Esophagus mucosa (tissue), 1 donor: Measurements from ENCODE around the gene SERPINB12. TPM values are rescaled to one million over a fixed set of nuclear protein-coding genes. Genes with fewer than 3 reads are reported as not detected.
A peak's percentile ranks its signal among the peaks of the same experiment; 100 is the strongest.

Source experiments
- ATAC-seq: fragments of 200-7000 bp; cut with Tn5 transposase; one replicate; pipeline ENCODE4 v1.9.1; 2020
- total RNA-seq: library from RNA; stranded (reverse); gene quantifications from one replicate; pipeline ENCODE4 v1.2.4, GENCODE V29; 2023
- donor health status: DM: yes; HTN: yes; CAD: no.

The SERPINB12 gene
- total RNA-seq, 1 donor from 2014 or later = 0.60 TPM

- peak; percentile 69 for ATAC-seq
These were observed 61.6 kb downstream of the SERPINB12 start for GRCh38 chr18:63603772-63604171.

- ATAC-seq = peak; percentile 93
These were observed 62.8 kb downstream of the SERPINB12 start for GRCh38 chr18:63604791-63605567.

GRCh38 chr18:63606526-63606925 is 64.4 kb downstream of the SERPINB12 start:
- ATAC-seq = no peak

GRCh38 chr18:63613420-63613819 is 71.3 kb downstream of the SERPINB12 start:
- peak; percentile 72 for ATAC-seq

GRCh38 chr18:63617049-63617914 is 75.1 kb downstream of the SERPINB12 start:
- no peak for ATAC-seq

GRCh38 chr18:63617915-63618234 is 75.7 kb downstream of the SERPINB12 start:
- ATAC-seq = no peak

Other genes with a start within 250 kb of the SERPINB12 start
- gene BCL2, start 222.6 kb upstream of the SERPINB12 start, total RNA-seq = 2.3 TPM
- gene KDSR, start 175.2 kb upstream of the SERPINB12 start, total RNA-seq = 37.8 TPM
- gene VPS4B, start 119.9 kb upstream of the SERPINB12 start, total RNA-seq = 135 TPM
- gene SERPINB5, start 65.4 kb upstream of the SERPINB12 start, total RNA-seq = 213 TPM
- 281 TPM for gene SERPINB13, start 45.0 kb downstream of the SERPINB12 start, total RNA-seq
- gene SERPINB4, start 101.9 kb downstream of the SERPINB12 start, total RNA-seq = 418 TPM
- gene SERPINB3, start 119.5 kb downstream of the SERPINB12 start, total RNA-seq = 879 TPM
- gene SERPINB11, start 160.6 kb downstream of the SERPINB12 start, total RNA-seq = 7.1 TPM
- 1.4 TPM for gene SERPINB7, start 233.0 kb downstream of the SERPINB12 start, total RNA-seq